ENCODE results near the gene ME3.
"Not testable (repeated sequence)": the region's sequence is repeated elsewhere in the genome, so short reads cannot be mapped to it uniquely, and the experiment has no call there.

The ME3 gene

GRCh38 chr11:86663761-86664160 is 8.7 kb downstream of the ME3 start:
- DNase-seq (ENCODE audit: low read depth in 2 of 2), result no peak

- no peak for DNase-seq (ENCODE audit: low read depth in 2 of 2)
These were observed 9.1 kb downstream of the ME3 start for GRCh38 chr11:86663291-86663690.

- DNase-seq (ENCODE audit: low read depth in 2 of 2), result no peak
These were observed 11.7 kb downstream of the ME3 start for GRCh38 chr11:86660736-86661135.

- DNase-seq (ENCODE audit: low read depth in 2 of 2), result no peak
These were observed 12.3 kb downstream of the ME3 start for GRCh38 chr11:86660088-86660487.

GRCh38 chr11:86658534-86658933 is 13.9 kb downstream of the ME3 start:
- no peak for DNase-seq (ENCODE audit: low read depth in 2 of 2)

GRCh38 chr11:86645212-86645611 is 27.2 kb downstream of the ME3 start:
- DNase-seq (ENCODE audit: low read depth in 2 of 2), result not testable (repeated sequence)

- no peak for DNase-seq (ENCODE audit: low read depth in 2 of 2)
These were observed 28.1 kb downstream of the ME3 start for GRCh38 chr11:86644291-86644690.

GRCh38 chr11:86641537-86642261 is 30.7 kb downstream of the ME3 start:
- DNase-seq (ENCODE audit: low read depth in 2 of 2), result no peak

GRCh38 chr11:86639137-86639536 is 33.3 kb downstream of the ME3 start:
- DNase-seq (ENCODE audit: low read depth in 2 of 2), result no peak

GRCh38 chr11:86638673-86639072 is 33.7 kb downstream of the ME3 start:
- no peak for DNase-seq (ENCODE audit: low read depth in 2 of 2)

GRCh38 chr11:86637988-86638387 is 34.4 kb downstream of the ME3 start:
- no peak for DNase-seq (ENCODE audit: low read depth in 2 of 2)

- DNase-seq (ENCODE audit: low read depth in 2 of 2), result no peak
These were observed 36.1 kb downstream of the ME3 start for GRCh38 chr11:86636275-86636674.

GRCh38 chr11:86632499-86633269 is 39.7 kb downstream of the ME3 start:
- DNase-seq (ENCODE audit: low read depth in 2 of 2), result peak in 1 of 2 donors; percentile 3

- DNase-seq (ENCODE audit: low read depth in 2 of 2), result no peak
These were observed 42.0 kb downstream of the ME3 start for GRCh38 chr11:86630229-86630981.

GRCh38 chr11:86629045-86629706 is 43.2 kb downstream of the ME3 start:
- no peak for DNase-seq (ENCODE audit: low read depth in 2 of 2)

GRCh38 chr11:86627776-86628455 is 44.5 kb downstream of the ME3 start:
- no peak for DNase-seq (ENCODE audit: low read depth in 2 of 2)

GRCh38 chr11:86625981-86626380 is 46.4 kb downstream of the ME3 start:
- no peak for DNase-seq (ENCODE audit: low read depth in 2 of 2)

- DNase-seq (ENCODE audit: low read depth in 2 of 2), result no peak
These were observed 46.9 kb downstream of the ME3 start for GRCh38 chr11:86625544-86625943.

- no peak for DNase-seq (ENCODE audit: low read depth in 2 of 2)
These were observed 48.0 kb downstream of the ME3 start for GRCh38 chr11:86624366-86624765.

GRCh38 chr11:86623736-86624135 is 48.7 kb downstream of the ME3 start:
- no peak for DNase-seq (ENCODE audit: low read depth in 2 of 2)

GRCh38 chr11:86623041-86623621 is 49.3 kb downstream of the ME3 start:
- DNase-seq (ENCODE audit: low read depth in 2 of 2), result no peak
